ENCODE measurements around the gene ZFYVE1. TPM values are rescaled to one million over a fixed set of nuclear protein-coding genes. Genes with fewer than 3 reads are reported as not detected.

The ZFYVE1 gene
- total and polyA plus RNA-seq, 2 experiments from 2014 or later, result 3.2 to 12.5 TPM

GRCh38 chr14:73047808-73048207 is 20.9 kb upstream of the ZFYVE1 start (continued):
- TF ChIP-seq ZNF462 (CRISPR knock-in tag; IDR thresholded peaks at IDR 0.05), result no peak
- no peak for TF ChIP-seq REST (IDR thresholded peaks at IDR 0.05; ENCODE audit: unreplicated experiment)
- no peak for TF ChIP-seq ZNF331 (CRISPR knock-in tag; IDR thresholded peaks at IDR 0.05; ENCODE audit: low read depth)
- TF ChIP-seq POLR2AphosphoS5 (IDR thresholded peaks at IDR 0.05; ENCODE audit: low read depth), result no peak
- no peak for TF ChIP-seq ETS1 (IDR thresholded peaks at IDR 0.05)
- no peak for TF ChIP-seq STAT1 (IDR thresholded peaks at IDR 0.05; ENCODE audit: unreplicated experiment)
- no peak for TF ChIP-seq EZH2phosphoT487 (IDR thresholded peaks at IDR 0.05; ENCODE audit: unreplicated experiment)

All from GM23338 (cell line).